ENCODE measurements around the gene ATF7. TPM values are rescaled to one million over a fixed set of nuclear protein-coding genes. Genes with fewer than 3 reads are reported as not detected.

The ATF7 gene
- polyA plus RNA-seq, 12 donors = 49.0 to 69.4 (median 56.8) TPM; not detected in 1

DNA sequence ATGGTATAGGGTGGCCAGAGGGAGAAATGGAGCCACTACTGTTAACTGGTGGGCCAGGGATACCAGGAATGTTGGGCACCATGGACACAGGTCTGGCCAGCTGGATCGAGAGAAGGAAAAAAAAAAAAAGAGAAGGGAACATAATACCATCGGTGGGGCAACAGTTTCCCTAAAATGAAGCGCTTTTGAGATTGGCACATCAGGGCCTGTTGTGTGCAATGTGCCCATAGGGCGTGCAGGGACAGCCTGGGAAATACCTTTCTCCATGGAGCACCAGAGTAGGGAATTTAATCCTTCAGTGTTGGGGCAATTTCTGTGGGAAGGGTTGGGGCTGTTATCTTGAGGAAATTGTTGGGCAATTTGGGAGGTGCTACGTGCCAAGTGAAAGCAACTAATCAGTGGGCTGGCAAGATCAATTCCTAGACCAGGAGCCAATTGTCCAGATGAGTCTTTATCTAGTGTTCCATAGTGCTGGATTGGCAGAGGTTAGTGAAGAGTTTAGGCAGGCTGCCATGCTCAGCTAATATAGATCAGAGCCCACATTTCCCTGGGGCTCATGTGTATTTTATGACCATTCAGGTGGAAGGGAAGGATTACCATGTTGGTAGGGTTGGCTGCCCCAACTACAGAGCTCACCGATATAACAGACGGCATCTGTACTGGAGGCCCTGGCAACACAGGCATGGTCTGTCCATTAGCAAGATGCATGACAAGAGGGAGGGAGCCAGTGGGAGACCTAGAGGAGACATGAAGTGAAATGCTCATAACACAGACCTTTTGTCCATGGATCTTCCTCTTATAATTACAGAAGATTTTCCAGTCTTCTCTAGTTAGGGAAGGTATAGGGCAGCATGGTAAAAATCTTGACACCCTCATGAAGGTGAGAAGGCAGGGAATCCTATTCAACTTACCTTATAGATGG lies 93.4 kb downstream of the ATF7 start:
- no peak for DNase-seq

DNA sequence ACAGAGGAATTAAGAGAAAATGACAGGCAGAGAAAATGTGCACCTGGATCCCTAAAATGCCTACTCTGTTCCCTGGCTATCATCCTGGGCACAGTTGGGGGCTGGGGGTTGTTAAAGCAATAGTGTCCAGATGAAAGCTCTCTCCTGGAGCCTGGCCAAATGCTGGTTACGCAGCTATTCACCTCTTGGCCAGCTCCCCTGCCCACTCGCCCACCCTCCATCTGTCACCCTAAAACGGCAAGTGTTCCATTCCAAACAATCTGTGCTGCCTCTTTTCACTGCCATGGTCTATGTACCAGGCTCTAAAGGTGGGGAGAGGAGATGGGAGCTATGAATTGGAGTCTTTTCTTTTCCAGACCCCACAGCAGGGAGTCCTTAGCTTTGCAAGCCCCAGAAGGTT lies 94.2 kb downstream of the ATF7 start:
- DNase-seq = no peak

DNA sequence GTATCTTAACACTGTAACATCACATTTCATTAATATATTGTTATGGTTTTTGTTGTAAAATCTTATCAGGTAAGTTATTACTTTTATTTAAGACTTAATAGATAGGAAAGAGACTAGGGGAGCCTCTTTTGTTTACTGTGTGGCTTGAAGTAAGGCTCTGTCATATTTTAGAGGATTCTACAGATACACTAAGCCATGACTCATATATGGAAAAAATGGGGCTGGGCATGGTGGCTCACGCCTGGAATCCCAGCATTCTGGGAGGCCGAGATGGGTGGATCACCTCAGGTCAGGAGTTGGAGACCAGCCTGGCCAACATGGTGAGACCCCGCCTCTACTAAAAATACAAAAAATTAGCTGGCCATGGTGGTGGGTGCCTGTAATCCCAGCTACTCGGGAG lies 95.3 kb downstream of the ATF7 start:
- no peak for DNase-seq

DNA sequence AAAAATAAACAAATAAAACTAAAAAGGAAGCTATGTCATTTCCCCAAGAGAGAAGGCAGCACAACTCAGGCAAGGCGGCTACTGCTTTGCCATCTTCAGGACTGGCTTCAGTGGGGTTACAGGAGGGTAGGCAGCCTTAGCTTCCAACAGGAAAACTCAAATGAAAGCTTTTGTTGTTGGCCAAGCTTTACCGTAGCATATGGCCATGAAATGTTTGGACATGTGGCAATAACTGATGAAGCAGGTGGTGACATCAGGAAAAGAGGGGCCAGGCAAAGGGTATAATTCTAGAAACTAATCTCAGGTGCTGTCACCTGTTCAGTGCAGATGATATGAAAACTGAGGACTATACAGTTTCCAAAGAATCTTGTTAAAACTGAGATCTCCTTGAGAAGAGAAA lies 96.1 kb downstream of the ATF7 start:
- no peak for DNase-seq

DNA sequence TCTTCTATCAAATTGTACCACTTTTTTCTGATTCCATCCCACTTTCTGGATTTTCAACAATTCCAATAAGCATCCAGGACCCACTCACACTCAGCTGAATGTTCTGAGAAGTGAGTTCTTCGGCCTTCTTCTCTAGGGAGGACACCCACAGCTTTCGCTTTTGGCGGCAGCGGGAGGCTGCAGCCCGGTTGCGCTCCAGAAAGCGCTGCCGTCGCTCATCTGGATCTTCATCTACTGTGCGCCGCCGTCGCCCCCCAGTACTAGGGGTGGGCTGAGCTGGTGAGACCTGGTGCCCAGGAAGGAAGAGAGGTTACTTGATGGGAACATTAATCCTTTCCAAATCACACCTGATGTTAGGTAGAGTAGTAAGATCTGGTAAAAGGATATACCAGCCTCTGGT lies 101.7 kb downstream of the ATF7 start:
- DNase-seq = no peak

DNA sequence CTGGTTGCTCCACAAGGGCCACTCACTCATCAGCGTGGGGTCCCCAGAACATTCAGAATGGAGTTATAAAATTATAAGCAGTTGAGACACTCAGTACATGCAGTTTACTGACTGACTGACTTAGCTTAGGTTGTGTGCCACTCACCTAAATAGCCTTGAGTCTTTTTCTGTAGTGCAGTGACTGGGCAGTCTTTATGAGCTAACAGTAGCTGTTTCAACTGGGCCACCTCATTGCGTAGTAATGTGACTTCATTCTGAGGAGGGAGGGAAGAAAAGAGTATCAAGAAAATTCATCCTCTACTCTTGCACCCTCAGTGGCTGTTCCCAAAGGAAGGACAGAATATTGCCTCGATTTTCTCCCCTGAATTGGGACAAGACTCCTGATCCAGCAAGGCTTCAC lies 103.1 kb downstream of the ATF7 start:
- DNase-seq = no peak

DNA sequence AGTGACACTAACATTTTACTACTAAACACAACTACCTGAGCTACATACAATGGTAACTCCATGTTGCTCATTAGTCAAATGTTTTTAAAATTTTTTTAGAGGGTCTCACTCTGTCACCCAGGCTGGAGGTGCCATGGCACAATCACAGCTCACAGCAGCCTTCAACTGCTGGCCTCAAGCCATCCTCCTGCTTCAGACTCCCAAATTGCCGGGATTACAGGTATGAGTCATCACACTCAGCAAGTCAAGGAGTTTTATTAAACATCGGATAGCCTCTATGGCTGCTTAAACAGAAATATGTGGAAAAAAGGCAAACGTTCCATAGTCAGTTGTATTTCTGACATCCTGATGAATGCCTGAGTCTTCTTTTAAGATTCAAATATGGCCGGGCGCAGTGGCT lies 107.8 kb downstream of the ATF7 start:
- DNase-seq = no peak

DNA sequence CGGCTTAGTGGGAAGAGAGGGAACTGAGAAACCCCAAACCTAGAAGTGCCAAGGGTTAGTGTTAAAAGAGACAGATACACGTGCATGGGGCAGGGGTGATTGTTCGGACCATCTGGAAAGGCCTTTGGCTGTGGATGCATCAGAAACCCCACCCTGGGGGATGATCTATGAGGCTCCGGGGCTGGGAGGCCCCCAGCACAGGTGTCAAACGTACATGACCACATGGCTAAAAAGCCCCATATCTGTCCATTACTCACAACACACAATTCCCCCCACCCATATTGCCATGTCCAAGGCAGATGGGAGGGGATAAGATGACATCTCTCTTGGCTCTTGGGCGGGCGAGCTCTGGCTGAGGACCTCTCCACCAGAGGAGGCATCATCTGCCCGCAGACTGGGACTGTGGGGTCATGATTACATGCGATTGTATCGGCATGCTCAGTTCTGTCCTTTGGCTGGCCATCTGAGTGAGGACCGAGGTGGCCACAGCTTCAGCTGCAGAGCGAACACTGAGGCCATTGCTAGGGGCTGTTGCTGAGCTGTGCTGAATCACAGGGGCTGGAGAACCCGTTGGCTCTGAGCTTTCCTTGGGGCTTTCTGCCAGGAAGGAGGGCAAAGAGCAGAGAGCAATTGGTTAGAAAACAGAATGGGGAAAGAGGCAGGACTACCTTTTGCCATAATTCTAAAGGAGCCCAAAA lies 109.3 kb downstream of the ATF7 start:
- no peak for DNase-seq

DNA sequence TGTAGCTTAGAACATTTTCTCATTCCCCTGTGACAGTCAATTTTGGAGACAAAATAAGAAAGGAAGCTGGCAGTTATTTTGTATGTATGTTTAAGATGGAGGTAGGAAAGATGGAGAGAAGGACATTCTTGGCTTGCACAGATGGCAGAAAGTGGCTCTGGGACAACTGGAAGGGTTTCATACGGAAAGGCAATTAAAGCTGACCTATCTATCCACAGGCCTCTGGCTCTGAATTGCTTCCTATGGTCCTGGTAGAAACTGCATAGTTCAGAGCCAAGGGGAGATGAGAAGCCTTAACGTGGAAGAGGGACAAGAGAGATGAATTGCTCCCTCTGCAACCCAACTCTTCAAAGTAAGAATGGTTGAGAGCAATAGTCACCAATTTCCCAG lies 110.9 kb downstream of the ATF7 start:
- DNase-seq = no peak

DNA sequence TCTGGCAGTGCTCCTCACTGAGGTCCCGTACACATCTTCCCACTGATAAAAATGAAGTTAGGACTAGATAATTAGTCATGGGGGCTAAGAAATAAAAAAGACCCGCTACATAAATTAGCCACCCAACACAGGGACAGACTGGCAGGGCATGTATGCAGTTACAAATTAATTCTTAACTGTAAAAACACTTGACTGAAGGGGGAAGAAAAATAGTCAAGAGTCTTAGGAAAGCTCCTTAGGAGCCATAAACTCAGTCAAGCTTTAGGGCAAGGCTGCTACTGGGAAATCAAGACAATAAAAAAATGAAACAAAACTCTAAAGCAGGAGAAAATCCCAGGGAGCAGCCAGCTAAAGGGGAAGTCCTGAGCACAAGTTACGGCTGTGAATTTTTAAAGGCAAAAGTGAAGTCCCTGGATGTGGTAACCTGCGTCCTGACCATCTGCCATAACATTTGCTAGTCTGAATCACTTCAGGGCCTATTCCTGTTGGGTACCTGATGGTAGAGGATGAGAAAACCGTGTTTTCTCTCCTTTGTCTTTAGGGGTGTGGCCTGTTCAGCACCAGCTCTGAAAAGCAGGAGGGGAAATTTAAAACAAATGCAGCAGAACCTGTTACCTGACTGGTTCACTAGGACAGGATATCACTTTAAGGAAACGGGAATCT lies 111.4 kb downstream of the ATF7 start:
- DNase-seq = no peak

DNA sequence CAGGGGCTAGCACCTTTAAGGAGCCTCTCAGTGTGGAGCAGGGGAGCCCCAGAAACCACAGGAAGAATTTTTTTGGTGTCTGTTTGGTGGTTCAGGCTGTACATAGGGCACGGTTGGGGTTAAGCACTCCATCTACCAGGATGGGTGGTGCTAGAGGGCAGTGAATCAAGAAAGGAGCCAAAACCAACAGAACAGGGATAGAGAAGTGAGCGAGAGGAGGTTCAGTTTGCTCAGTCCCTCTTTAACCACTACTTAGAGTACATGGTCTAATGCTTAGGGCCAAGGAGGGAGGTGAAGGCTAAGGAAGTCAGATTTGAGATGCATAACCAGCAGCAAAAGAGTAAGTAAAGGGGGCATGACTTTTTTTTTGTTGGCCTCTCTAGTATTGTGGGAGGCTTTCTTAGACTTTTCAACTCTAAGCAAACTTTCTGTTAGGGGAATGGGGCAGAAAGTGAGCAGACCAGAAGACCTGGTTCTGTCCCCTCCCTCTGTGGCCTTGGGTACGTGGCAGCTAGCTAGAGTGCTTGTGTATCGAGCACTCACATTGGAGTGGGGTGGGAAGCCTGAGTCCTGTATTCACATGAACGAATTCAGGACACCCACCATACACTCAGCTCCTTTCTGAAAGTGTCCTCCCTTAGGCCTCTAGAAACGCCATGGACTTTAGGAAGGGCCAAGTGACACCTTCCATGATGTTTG lies 112.3 kb downstream of the ATF7 start:
- DNase-seq = no peak

DNA sequence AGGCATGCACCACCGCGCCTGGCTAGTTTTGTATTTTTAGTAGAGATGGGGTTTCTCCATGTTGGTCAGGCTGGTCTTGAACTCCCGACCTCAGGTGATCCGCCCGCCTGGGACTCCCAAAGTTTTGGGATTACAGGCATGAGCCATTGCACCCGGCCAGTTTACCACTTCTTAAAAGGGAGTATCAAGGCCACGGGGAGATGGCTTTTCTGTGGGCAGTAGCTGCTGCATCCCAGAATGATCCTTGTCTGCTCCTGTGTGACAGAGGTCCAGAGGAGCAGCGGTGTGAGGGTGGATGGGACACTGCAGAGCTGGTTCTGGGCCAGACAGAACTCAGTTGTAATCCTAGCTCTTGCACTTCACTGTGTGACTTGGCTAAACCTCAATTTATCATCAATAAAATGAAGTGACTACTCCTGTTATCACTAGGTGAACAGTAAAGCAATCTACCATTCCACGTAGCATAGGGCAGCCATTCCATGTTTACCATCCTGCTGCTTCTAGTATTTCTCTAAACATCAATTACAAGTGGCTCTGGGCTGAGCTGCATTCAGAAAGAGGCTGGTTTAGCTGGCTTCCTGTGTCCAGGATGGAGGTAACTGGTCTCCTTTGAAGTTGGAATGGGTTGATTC lies 115.9 kb downstream of the ATF7 start:
- no peak for DNase-seq

DNA sequence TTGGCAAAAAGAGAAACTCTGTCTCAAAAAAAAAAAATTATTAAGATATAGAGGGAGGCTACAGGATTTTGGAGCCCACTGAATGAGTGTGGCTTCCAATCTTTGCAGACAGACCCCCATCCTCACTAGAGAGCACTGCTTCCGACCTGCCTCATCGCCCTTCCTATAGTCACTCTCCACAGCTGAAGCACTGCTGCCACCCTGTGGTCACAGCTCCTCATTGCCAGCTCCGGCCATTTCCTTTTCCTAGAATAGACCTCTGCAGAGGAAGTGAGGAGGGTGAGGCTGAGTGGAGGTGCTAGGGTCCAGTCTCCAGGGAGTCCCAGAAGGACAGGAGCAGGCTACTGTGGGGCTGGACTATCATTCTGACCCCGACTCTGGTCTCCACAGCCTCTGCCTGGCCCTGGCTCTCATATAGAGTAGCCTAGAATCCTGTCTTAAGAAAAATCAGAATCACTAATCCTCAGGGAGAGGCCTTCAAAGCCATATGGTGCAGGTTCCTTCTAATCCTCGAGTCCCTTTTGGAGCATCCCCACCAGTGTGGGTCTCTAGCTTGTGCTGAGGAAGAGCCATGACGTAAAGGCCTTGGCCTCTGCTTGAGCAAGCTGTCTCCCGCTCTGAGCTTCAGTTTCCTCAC lies 117.5 kb downstream of the ATF7 start:
- peak; percentile 83 for DNase-seq

DNA sequence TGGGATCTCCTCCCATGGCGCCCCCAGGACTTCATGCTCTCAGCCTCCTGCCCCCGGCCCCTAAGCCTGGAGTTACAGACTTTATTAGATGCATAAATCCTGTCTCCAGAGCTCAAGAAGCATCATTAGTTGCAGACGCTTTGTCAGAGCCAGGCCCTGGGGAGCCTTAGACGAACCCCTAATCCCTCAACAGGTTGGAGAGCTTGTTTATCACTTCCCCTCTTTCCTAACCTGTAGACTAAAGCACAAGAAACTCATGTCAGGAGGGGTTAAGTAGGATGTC lies 118.6 kb downstream of the ATF7 start:
- no peak for DNase-seq

DNA sequence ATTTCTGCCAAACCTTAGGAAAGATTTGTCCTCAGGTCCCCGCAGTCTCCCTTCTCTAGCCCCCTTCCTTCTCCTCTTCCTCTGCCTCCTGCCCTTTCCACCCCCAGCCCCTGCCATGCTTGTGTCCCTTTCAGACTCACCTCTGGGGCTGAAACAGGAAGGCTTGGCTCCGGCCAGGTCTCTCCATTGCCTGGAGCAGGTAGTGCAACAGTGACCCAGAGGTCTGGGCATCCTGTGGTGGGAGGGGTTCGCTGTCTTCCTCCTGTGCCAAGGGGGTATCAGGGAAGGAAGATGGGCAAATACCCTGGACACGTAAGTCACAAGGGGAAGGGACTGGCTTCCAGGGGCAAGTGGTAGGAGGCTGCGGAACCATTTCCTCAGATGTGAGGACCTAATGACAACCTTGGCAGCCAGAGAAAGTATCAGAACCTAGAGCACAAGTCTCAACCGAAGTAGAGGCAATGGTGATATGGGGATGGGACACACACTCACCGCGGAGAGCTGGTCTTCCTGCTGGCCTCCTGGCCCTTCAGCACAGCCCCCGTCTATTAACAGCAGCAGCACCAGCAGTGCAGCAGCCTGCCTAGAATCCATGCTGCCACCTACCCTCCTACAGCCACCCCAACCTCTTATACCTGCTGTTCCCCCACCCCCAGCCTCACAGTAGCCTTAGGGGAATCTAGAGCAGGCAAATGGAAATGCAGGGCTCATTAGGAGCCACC lies 119.1 kb downstream of the ATF7 start, which contains the start of gene NPFF:
NPFF (minus strand) TSS at position 604 of the 722 bp plus-strand sequence; CDS start at position 594, 10 bp downstream.
- no peak for DNase-seq

DNA sequence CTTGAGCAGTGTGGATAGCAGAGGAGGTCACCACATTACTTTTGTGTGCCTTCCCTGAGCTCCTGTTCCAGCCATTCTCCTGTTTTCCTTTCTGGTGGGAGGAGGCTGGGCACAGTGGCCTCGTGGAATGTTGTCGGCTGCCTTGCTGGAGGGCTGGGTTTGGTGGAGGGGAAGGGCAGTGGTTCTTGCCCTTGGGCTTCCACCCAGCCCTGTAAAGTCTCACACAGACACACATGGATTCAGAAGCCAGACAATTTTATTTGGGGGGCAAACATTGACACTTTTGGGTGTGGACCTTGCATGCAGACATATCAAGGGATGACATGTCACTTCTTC lies 119.8 kb downstream of the ATF7 start:
- no peak for DNase-seq

DNA sequence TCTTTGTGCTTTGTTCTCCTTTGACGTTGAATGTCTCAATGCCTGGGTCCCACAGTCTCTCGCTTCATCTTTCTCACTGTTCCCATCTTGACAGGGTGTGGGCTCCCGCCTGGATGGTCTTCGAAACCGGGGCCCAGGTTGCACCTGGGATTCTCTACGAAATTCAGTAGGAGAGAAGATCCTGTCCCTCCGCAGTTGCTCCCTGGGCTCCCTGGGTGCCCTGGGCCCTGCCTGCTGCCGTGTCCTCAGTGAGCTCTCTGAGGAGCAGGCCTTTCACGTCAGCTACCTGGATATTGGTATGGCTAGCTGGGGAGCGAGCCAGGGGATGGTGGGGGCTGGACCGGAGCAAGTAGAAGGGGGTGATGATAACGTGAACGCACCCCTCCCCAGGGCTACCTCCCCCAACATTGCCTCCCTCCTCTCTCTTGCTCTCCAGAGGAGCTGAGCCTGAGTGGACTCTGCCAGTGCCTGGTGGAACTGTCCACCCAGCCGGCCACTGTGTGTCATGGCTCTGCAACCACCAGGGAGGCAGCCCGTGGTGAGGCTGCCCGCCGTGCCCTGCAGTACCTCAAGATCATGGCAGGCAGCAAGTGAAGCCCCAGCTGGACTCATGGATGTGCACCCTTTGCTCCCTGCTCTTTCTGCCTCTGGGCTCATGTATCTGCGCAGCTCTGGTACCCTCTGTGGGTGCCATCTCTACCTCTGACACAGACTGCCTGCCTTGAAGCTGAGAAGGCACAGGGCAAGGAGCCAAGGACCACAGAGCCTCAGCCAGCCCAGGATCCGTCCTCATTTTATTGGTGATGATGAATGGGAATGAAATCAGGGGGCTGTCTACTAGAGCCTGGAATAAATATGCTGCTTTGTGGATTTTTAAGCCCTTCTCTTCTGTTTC lies 120.4 kb downstream of the ATF7 start:
- DNase-seq = no peak

DNA sequence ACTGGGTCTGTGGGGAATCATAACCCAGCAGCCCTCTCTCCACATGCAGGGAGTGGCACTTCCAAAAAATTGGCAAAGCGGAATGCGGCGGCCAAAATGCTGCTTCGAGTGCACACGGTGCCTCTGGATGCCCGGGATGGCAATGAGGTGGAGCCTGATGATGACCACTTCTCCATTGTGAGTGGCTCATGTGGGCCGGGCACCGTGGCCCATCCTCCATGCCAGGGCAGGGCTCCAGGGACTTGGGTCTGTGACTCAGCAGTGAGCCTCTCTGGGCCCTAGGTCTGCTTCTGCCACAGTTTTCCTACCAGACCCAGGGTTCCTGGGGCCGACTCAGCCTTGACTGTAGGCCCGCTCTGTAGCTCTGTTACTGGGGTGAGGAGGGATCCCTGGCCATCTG lies 121.1 kb downstream of the ATF7 start:
- no peak for DNase-seq

All from muscle of arm (tissue), 12 donors.